ENCODE results near the gene NUFIP2.

GRCh38 chr17:29252101-29252791 is 41.7 kb downstream of the NUFIP2 start:
- TF ChIP-seq POLR2AphosphoS5 (IDR thresholded peaks at IDR 0.05; ENCODE audit: low read depth, low read length): no peak; the same call in 1 of the 2 replicates
- TF ChIP-seq CTCF (IDR thresholded peaks at IDR 0.05): peak; percentile 58

All from Panc1 (cell line).